Activated naive CD8-positive, alpha-beta T cell (primary cell): Measurements from ENCODE around the gene KMO.

ENCODE experiments used
- H3K27ac Mint-ChIP-seq: one replicate; pipeline ENCODE4 v1.8.0; 2021; ENCODE audit warnings: mixed read lengths
- H3K27me3 Mint-ChIP-seq: one replicate; pipeline ENCODE4 v1.8.0; 2021; ENCODE audit warnings: mixed read lengths
- H3K36me3 Mint-ChIP-seq: one replicate; pipeline ENCODE4 v1.8.0; 2021; ENCODE audit warnings: mixed read lengths
- H3K4me1 Mint-ChIP-seq: one replicate; pipeline ENCODE4 v1.8.0; 2021; ENCODE audit warnings: low read depth, mixed read lengths
- H3K4me3 Mint-ChIP-seq: one replicate; pipeline ENCODE4 v1.8.0; 2021; ENCODE audit warnings: mild to moderate bottlenecking, mixed read lengths
- H3K9me3 Mint-ChIP-seq: one replicate; pipeline ENCODE4 v1.8.0; 2021; ENCODE audit warnings: low read depth, mixed read lengths

Gene KMO

GRCh38 chr1:241532162-241532531 lies at the start of gene KMO:
KMO (plus strand) TSS chr1:241532378; CDS start chr1:241532445, 67 bp downstream.
- Mint-ChIP-seq H3K4me3 (peak within 1 kb of the TSS; percentile 95), H3K4me1 (peaks cover 16% of the 10 kb centered on the region), H3K27ac (peak within 1 kb of the TSS; percentile 94), H3K9me3 (no peaks in the 10 kb centered on the region), H3K27me3 (no peaks in the 10 kb centered on the region), H3K36me3 (no peaks in the 10 kb centered on the region)

- H3K36me3 Mint-ChIP-seq, result peaks cover 2% of the 10 kb centered on the region
- peaks cover 5% of the 10 kb centered on the region for H3K27me3 Mint-ChIP-seq
- H3K27ac Mint-ChIP-seq, result no peak overlapping the region
- peaks cover 3% of the 10 kb centered on the region for H3K4me1 Mint-ChIP-seq
- H3K9me3 Mint-ChIP-seq, result peaks cover 7% of the 10 kb centered on the region
- H3K4me3 Mint-ChIP-seq, result no peak overlapping the region
Measured at GRCh38 chr1:241482761-241483250, 49.4 kb upstream of the KMO start.

GRCh38 chr1:241485145-241485544 lies 47.0 kb upstream of the KMO start:
- peaks cover 3% of the 10 kb centered on the region for H3K4me1 Mint-ChIP-seq
- peaks cover 3% of the 10 kb centered on the region for H3K27me3 Mint-ChIP-seq
- H3K9me3 Mint-ChIP-seq, result peaks cover 7% of the 10 kb centered on the region
- no peak overlapping the region for H3K4me3 Mint-ChIP-seq
- no peak overlapping the region for H3K27ac Mint-ChIP-seq
- H3K36me3 Mint-ChIP-seq, result peaks cover 4% of the 10 kb centered on the region

GRCh38 chr1:241485554-241485992 lies 46.6 kb upstream of the KMO start:
- Mint-ChIP-seq H3K36me3 (peaks cover 4% of the 10 kb centered on the region), H3K4me1 (peaks cover 3% of the 10 kb centered on the region), H3K27me3 (peaks cover under 1% of the 10 kb centered on the region), H3K27ac (no peak overlapping the region), H3K4me3 (no peak overlapping the region), H3K9me3 (peaks cover 5% of the 10 kb centered on the region)

GRCh38 chr1:241488739-241489138 lies 43.4 kb upstream of the KMO start:
- H3K4me3 Mint-ChIP-seq, result no peak overlapping the region
- no peak overlapping the region for H3K27ac Mint-ChIP-seq
- H3K4me1 Mint-ChIP-seq, result no peaks in the 10 kb centered on the region
- no peaks in the 10 kb centered on the region for H3K27me3 Mint-ChIP-seq
- H3K36me3 Mint-ChIP-seq, result peaks cover 4% of the 10 kb centered on the region
- H3K9me3 Mint-ChIP-seq, result no peaks in the 10 kb centered on the region

GRCh38 chr1:241495741-241496140 lies 36.4 kb upstream of the KMO start:
- H3K27ac Mint-ChIP-seq, result no peak overlapping the region
- no peaks in the 10 kb centered on the region for H3K27me3 Mint-ChIP-seq
- H3K36me3 Mint-ChIP-seq, result peaks cover 16% of the 10 kb centered on the region
- H3K4me1 Mint-ChIP-seq, result no peaks in the 10 kb centered on the region
- H3K4me3 Mint-ChIP-seq, result no peak overlapping the region
- no peaks in the 10 kb centered on the region for H3K9me3 Mint-ChIP-seq

- Mint-ChIP-seq H3K36me3 (peaks cover 20% of the 10 kb centered on the region), H3K9me3 (no peaks in the 10 kb centered on the region), H3K4me3 (no peak overlapping the region), H3K27me3 (no peaks in the 10 kb centered on the region), H3K4me1 (peaks cover 2% of the 10 kb centered on the region), H3K27ac (no peak overlapping the region)
Measured at GRCh38 chr1:241499910-241500309, 32.3 kb upstream of the KMO start.

GRCh38 chr1:241503444-241503843 lies 28.7 kb upstream of the KMO start:
- Mint-ChIP-seq H3K9me3 (no peaks in the 10 kb centered on the region), H3K36me3 (peaks cover 17% of the 10 kb centered on the region), H3K27me3 (no peaks in the 10 kb centered on the region), H3K4me1 (peaks cover 2% of the 10 kb centered on the region), H3K4me3 (no peak overlapping the region), H3K27ac (no peak overlapping the region)

- H3K9me3 Mint-ChIP-seq, result no peaks in the 10 kb centered on the region
- H3K36me3 Mint-ChIP-seq, result peaks cover 12% of the 10 kb centered on the region
- peaks cover 2% of the 10 kb centered on the region for H3K4me1 Mint-ChIP-seq
- H3K4me3 Mint-ChIP-seq, result no peak overlapping the region
- no peak overlapping the region for H3K27ac Mint-ChIP-seq
- H3K27me3 Mint-ChIP-seq, result no peaks in the 10 kb centered on the region
Measured at GRCh38 chr1:241507189-241507863, 24.9 kb upstream of the KMO start.

- Mint-ChIP-seq H3K4me1 (peaks cover 21% of the 10 kb centered on the region), H3K9me3 (no peaks in the 10 kb centered on the region), H3K27me3 (no peaks in the 10 kb centered on the region), H3K36me3 (peaks cover 11% of the 10 kb centered on the region), H3K27ac (no peak overlapping the region), H3K4me3 (no peak overlapping the region)
Measured at GRCh38 chr1:241513378-241513777, 18.8 kb upstream of the KMO start.

- H3K36me3 Mint-ChIP-seq, result peaks cover 8% of the 10 kb centered on the region
- peaks cover 27% of the 10 kb centered on the region for H3K4me1 Mint-ChIP-seq
- peaks cover 9% of the 10 kb centered on the region for H3K27me3 Mint-ChIP-seq
- H3K27ac Mint-ChIP-seq, result peak overlapping the region; percentile 88
- no peaks in the 10 kb centered on the region for H3K9me3 Mint-ChIP-seq
- peak overlapping the region; percentile 95 for H3K4me3 Mint-ChIP-seq
Measured at GRCh38 chr1:241518476-241519307, 13.5 kb upstream of the KMO start.

GRCh38 chr1:241519308-241520079 lies 12.7 kb upstream of the KMO start, which contains the start of gene FH:
FH (minus strand) TSS chr1:241519755; CDS start chr1:241519722, 33 bp downstream.
- Mint-ChIP-seq H3K27ac (peak within 1 kb of the TSS; percentile 88), H3K36me3 (peaks cover 8% of the 10 kb centered on the region), H3K27me3 (peaks cover 12% of the 10 kb centered on the region), H3K9me3 (no peaks in the 10 kb centered on the region), H3K4me1 (peaks cover 24% of the 10 kb centered on the region), H3K4me3 (peak within 1 kb of the TSS; percentile 95)

GRCh38 chr1:241520080-241520465 lies 12.1 kb upstream of the KMO start:
- Mint-ChIP-seq H3K4me3 (no peak overlapping the region), H3K9me3 (no peaks in the 10 kb centered on the region), H3K27me3 (peaks cover 17% of the 10 kb centered on the region), H3K36me3 (peaks cover 8% of the 10 kb centered on the region), H3K4me1 (peaks cover 21% of the 10 kb centered on the region), H3K27ac (no peak overlapping the region)

- Mint-ChIP-seq H3K4me3 (no peak overlapping the region), H3K36me3 (peaks cover 4% of the 10 kb centered on the region), H3K4me1 (peaks cover 17% of the 10 kb centered on the region), H3K27me3 (peaks cover 17% of the 10 kb centered on the region), H3K9me3 (no peaks in the 10 kb centered on the region), H3K27ac (no peak overlapping the region)
Measured at GRCh38 chr1:241521718-241522117, 10.5 kb upstream of the KMO start.

- Mint-ChIP-seq H3K27ac (no peak overlapping the region), H3K36me3 (no peaks in the 10 kb centered on the region), H3K4me1 (peaks cover 4% of the 10 kb centered on the region), H3K9me3 (no peaks in the 10 kb centered on the region), H3K4me3 (no peak overlapping the region), H3K27me3 (peaks cover 17% of the 10 kb centered on the region)
Measured at GRCh38 chr1:241525026-241525425, 7.2 kb upstream of the KMO start.
